Measurements from ENCODE around the gene BMP8A.
"Not testable (repeated sequence)": the region's sequence is repeated elsewhere in the genome, so short reads cannot be mapped to it uniquely, and the experiment has no call there.

The BMP8A gene, protein sequence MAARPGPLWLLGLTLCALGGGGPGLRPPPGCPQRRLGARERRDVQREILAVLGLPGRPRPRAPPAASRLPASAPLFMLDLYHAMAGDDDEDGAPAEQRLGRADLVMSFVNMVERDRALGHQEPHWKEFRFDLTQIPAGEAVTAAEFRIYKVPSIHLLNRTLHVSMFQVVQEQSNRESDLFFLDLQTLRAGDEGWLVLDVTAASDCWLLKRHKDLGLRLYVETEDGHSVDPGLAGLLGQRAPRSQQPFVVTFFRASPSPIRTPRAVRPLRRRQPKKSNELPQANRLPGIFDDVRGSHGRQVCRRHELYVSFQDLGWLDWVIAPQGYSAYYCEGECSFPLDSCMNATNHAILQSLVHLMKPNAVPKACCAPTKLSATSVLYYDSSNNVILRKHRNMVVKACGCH

DNA sequence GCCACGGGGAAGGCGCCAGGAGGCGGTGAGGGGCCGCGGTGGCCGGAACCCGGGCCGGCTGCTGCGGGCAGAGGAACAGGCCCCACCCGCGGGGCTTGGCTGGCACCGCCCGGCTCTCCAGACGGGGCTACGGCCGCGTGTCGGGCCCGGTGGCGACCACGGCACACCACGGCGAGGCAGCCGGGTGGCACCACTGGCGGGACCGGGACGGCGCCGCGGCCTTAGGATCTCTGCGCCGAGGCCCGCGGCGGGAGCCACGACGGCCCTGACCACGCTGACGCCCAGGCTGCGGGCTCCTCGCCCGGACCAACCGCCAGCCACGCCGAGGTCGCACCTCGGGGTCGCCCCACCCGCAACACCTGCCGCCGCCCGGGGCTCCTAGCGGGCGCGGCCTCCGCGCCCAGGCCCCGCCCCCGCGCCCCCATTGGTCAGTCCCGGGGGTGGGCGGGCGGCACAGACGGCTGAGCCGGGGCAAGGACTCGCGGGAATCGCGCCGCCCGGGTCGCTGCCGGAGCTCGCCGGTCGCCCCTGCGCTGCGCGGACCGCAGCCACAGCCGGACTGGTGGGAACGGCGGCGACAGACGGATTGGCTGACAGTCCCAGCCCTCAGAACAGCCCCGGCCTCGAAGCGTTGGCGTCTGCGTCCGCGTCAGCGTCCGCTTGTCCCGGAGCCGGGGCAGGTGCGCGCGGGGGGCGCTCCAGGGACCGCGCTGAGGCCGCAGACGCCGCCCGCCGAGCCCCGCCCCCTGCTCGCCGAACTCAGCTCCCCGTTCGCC, at the start of gene BMP8A:
BMP8A (plus strand) TSS at position 491 of the 776 bp plus-strand sequence. CDS start 356 bp downstream, outside the sequence.
- DNase-seq, result no peak

DNA sequence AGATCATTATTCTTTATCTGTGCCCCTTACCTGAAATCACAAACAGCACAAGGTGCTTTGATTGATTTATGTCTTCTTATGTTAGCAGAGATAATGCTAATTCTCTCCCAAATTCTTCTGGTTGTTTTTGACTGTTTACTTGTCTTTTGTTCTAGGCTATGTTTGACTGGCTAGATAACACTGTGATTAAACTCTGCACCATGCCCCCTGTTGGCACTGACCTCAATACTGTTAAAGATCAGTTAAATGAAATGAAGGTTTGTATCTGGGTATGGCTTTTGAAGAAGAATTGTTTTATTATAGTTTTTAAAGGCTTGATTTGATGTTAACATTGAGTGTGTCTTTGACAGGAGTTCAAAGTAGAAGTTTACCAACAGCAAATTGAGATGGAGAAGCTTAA, 49.6 kb upstream of the BMP8A start:
- DNase-seq, result no peak

- DNase-seq, result no peak
These were observed 45.9 kb upstream of the BMP8A start for GRCh38 chr1:39445573-39445972.

GRCh38 chr1:39446986-39447567, 44.4 kb upstream of the BMP8A start:
- no peak for DNase-seq

GRCh38 chr1:39450041-39450440, 41.4 kb upstream of the BMP8A start:
- not testable (repeated sequence) for DNase-seq

GRCh38 chr1:39450956-39451606, 40.4 kb upstream of the BMP8A start:
- peak; percentile 60 for DNase-seq

GRCh38 chr1:39452081-39452480, 39.4 kb upstream of the BMP8A start:
- DNase-seq, result no peak

GRCh38 chr1:39452540-39452939, 38.9 kb upstream of the BMP8A start:
- no peak for DNase-seq

- no peak for DNase-seq
These were observed 37.8 kb upstream of the BMP8A start for GRCh38 chr1:39453603-39454002.

DNA sequence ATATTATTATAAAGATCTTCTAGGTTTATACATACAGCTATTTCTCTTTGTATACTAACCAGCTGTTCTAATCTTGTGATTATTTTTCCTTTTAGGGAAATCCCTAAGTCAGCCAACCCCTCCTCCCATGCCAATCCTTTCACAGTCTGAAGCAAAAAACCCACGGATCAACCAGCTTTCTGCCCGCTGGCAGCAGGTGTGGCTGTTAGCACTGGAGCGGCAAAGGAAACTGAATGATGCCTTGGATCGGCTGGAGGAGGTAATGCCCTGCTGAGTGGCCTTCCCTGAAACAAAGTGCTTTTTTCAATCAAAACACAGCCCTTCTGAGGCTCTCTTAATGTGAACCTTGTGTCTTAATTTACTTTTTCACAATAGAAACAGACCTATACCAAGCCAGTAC, 32.4 kb upstream of the BMP8A start:
- DNase-seq, result no peak

DNA sequence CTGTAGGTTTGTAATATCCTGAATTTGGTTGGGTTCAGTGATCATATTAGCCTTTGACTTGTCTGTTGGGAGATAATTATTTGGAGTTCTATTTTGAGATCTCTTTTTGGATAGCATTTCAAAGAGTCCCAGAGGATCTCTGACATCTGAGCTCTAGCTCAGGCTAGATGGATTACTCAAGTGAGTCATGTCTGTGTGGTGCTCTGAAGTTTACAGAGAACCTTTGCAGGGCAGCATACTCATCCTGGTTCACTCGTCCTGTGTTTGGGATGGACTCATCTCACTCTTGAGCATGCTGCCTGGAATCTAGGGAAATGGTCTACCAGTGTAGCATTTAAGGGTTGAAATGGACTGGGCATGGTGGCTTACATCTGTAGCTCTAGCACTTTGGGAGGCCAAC, 29.4 kb upstream of the BMP8A start:
- DNase-seq, result no peak

- no peak for DNase-seq
These were observed 24.9 kb upstream of the BMP8A start for GRCh38 chr1:39466413-39467107.

DNA sequence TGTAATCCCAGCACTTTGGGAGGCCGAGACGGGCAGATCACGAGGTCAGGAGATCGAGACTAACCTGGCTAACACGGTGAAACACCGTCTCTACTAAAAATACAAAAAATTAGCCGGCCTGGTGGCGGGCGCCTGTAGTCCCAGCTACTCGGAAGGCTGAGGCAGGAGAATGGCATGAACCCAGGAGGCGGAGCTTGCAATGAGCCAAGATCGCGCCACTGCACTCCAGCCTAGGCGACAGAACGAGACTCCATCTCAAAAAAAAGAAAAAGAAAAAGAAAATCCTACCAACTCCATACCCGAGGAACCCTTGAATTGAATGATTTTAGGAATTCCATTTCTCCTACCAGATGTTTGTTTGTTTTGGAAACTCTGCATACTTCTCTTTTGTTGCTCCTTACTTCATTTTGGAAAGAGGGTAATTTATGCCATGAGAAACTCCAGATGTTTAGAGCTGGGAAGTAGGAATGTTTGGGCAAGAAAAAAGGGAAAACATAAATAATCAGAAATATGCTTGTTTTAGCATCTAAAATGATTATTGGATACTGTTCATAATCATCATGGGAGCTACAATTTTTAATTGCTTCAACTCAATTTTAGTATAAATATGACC, 24.2 kb upstream of the BMP8A start:
- not testable (repeated sequence) for DNase-seq

- DNase-seq, result no peak
These were observed 22.3 kb upstream of the BMP8A start for GRCh38 chr1:39469150-39469549.

DNA sequence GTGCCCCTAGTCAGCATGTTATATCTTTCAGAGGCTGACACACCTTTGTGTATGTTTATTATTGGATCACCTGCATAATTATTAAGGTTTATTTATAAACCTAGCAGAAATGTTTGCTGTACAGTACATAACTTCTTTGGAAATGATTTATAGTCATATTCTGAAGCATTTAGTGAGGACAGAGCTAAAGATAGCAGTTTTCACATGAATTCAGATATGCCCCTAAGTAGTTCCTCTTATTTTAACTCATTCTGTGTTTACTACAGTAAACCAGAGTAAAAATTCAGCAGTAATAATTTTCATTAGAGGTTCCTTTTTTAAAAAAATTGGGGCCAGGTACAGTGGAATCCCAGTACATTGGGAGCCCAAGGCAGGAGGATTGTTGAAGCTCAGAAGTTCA, 21.4 kb upstream of the BMP8A start:
- no peak for DNase-seq

GRCh38 chr1:39472826-39473225, 18.6 kb upstream of the BMP8A start:
- no peak for DNase-seq

GRCh38 chr1:39473324-39473723, 18.1 kb upstream of the BMP8A start:
- DNase-seq, result no peak

DNA sequence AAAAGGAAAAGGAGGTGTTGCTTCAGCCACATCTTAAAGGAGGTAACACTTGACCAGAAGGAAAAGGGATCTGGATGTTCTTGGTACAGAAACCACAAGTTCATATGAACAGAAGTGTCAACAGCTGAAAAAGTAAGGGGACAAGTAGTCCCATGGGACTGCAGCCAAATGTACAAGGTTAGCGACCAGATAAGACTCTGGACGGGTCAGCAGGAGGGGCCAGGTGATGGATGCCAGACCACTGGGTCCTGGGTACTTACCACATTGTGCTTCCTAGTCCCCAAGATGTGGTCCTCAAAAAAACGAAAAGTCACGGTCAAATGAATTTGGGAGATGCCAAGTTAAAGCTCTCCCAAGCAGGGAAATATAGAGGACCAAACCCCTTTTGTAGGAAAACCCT, 16.6 kb upstream of the BMP8A start:
- DNase-seq, result no peak

DNA sequence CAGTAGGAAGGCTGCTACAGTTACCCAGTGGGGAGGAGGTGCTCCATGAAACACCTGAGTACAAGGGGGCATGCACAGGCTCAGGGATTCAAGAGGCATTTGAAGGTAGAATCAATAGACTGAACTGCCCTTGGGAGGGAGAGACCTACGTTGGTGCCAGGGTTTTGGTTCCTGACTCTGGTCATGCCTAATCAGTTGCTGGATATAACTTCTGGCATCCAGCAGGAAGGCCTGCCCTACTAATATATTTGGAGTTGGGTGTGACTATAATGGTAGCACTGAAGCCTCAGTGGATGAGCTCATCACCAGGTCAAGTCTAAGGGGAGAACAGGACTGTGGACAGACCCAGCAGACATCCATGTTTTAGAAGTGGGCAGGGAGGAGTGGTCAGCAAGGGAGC, 15.9 kb upstream of the BMP8A start:
- DNase-seq, result not testable (repeated sequence)

GRCh38 chr1:39478126-39478915, 13.1 kb upstream of the BMP8A start:
- DNase-seq, result no peak

DNA sequence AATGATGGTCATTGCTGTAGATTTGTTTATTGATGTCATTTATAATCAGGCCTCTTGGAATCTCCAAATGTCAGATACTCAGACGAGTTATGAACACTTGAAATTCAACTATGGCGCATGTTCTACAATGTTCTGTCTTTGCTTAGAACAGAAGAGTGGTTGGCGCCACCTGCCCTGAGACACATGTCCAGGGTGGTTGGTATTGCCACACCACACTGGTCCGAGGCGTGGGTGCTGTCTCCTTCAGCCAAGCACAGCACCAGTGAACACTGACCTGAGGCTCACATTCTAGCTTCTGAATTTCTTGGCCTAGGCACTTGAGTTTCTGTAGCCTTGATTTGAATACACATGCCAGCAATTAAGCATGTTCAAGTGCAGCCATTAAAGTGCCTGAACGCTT, 10.1 kb upstream of the BMP8A start:
- DNase-seq, result no peak
